ENCODE measurements around the gene CNDP1.

The CNDP1 gene

GRCh38 chr18:74507097-74507881, 27.0 kb upstream of the CNDP1 start:
- no peak for DNase-seq

- DNase-seq: no peak
These were observed 26.4 kb upstream of the CNDP1 start for GRCh38 chr18:74507927-74508326.

- DNase-seq: no peak
These were observed 25.9 kb upstream of the CNDP1 start for GRCh38 chr18:74508366-74508765.

- no peak for DNase-seq
These were observed 25.5 kb upstream of the CNDP1 start for GRCh38 chr18:74508821-74509225.

- DNase-seq: no peak
These were observed 24.2 kb upstream of the CNDP1 start for GRCh38 chr18:74509856-74510769.

GRCh38 chr18:74510770-74511095, 23.6 kb upstream of the CNDP1 start:
- DNase-seq: no peak

GRCh38 chr18:74511823-74512222, 22.5 kb upstream of the CNDP1 start:
- no peak for DNase-seq

GRCh38 chr18:74512321-74513053, 21.8 kb upstream of the CNDP1 start:
- no peak for DNase-seq

- no peak for DNase-seq
These were observed 21.0 kb upstream of the CNDP1 start for GRCh38 chr18:74513149-74513882.

- DNase-seq: no peak
These were observed 20.5 kb upstream of the CNDP1 start for GRCh38 chr18:74513883-74514205.

- DNase-seq: no peak
These were observed 19.3 kb upstream of the CNDP1 start for GRCh38 chr18:74514860-74515495.

- DNase-seq: no peak
These were observed 18.6 kb upstream of the CNDP1 start for GRCh38 chr18:74515620-74516231.

- no peak for DNase-seq
These were observed 17.7 kb upstream of the CNDP1 start for GRCh38 chr18:74516271-74517235.

- DNase-seq: no peak
These were observed 17.1 kb upstream of the CNDP1 start for GRCh38 chr18:74517236-74517630.

GRCh38 chr18:74518456-74519295, 15.6 kb upstream of the CNDP1 start:
- DNase-seq: no peak

- no peak for DNase-seq
These were observed 14.8 kb upstream of the CNDP1 start for GRCh38 chr18:74519320-74520095.

- DNase-seq: no peak
These were observed 14.0 kb upstream of the CNDP1 start for GRCh38 chr18:74520096-74520833.

- no peak for DNase-seq
These were observed 13.1 kb upstream of the CNDP1 start for GRCh38 chr18:74521068-74521725.

Data from NCI-H1694 treated with DMSO at 0.1 percent for 48 hours (cell line).